Colonic mucosa (tissue), 4 donors: ENCODE data around the gene ACY1. TPM values are rescaled to one million over a fixed set of nuclear protein-coding genes. Genes with fewer than 3 reads are reported as not detected.

Experiments
- DNase-seq: peaks from one replicate; pipeline ENCODE4 v3.0.0-alpha.2; 2020
- H3K27ac ChIP-seq: fragments of 200-600 bp; one replicate; pipeline ENCODE4 v1.8.0; 2021
- H3K27me3 ChIP-seq: fragments of 200-600 bp; one replicate; pipeline ENCODE4 v1.8.0; 2021
- H3K36me3 ChIP-seq: fragments of 200-600 bp; one replicate; pipeline ENCODE4 v1.8.0; 2021
- H3K4me1 ChIP-seq: fragments of 200-600 bp; one replicate; pipeline ENCODE4 v1.8.0; 2021; ENCODE audit warnings: mild to moderate bottlenecking
- H3K4me3 ChIP-seq: fragments of 200-600 bp; one replicate; pipeline ENCODE4 v1.8.0; 2021
- H3K9ac ChIP-seq, 2 donors: one replicate each; pipeline ENCODE4 v1.7.0; 2013; ENCODE audit warnings: control low read depth in 2 of 2, low read depth in 2 of 2, low read length in 2 of 2
- H3K9me3 ChIP-seq: fragments of 200-600 bp; one replicate; pipeline ENCODE4 v1.8.0; 2021
- CTCF ChIP-seq: fragments of 200-600 bp; IDR thresholded peaks from one replicate; pipeline ENCODE4 v1.8.0; 2022; ENCODE audit warnings: antibody characterized with exemption, mild to moderate bottlenecking
- intact Hi-C: fragments of 100-400 bp; cut with DNase I; formaldehyde crosslinking; loops from one replicate; pipeline ENCODE4 v1.14.1; 2022
- total RNA-seq, 2 donors: library from RNA; stranded (reverse); fragmentation: NEBNext Ultra II Directional in 1 of 2; extraction: Animal tissue kit (Norgen Biotek cat#: 25700) in 1 of 2; gene quantifications; one replicate each; pipeline ENCODE4 v1.2.1, GENCODE V29; 2021
- donor health status: healthy.
- donor health status: DM: no; HTN: no; CAD: no.
- donor health status: DM: no; HTN: no; CAD: no.

The ACY1 gene
- total RNA-seq, 2 donors from 2014 or later = 137 to 153 TPM

DNA sequence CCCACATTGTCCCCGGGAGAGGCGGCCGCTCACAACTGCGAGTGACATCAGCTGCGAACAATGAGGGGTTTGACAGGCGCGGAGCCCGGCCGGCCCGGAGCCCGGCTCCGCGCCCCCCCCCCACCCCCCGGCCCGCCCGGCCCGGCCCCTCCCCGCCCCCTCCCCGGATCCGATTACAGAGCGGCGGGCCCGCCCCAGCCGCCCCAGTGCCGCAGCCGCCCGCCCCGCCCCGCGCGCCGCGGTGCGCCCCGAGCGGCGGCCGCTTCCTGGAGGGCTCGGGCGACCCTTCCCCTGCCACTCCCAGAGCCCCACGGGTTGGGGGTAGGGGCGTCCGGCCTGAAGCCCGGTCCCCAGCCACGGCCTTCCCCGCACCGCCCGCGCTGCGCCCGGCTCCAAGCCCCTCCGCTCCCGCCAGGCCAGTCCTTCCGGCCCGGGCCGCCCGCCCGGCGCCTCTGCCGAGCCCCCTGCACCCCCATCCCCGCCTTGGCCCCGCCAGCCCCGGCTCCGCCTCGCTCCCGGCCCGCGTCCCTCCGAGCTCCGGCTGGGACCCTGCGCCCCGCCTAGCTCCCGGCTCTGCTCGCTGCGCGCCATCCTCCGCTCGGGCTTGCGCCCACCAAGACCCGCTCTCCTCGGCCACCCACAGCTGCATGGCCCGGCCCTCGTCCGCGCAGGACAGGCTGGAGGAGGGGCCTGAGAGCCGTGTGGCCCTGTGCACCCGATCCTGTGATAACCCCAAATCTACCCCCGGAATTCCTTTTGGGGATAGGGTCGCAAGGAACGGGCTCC lies 15.8 kb upstream of the ACY1 start, which contains the start of gene PCBP4:
TSS of gene PCBP4 (minus strand) at position 71 of the 786 bp plus-strand sequence. CDS start 6,214 bp downstream, outside the sequence.
- Histone ChIP-seq H3K9ac (peak within 1 kb of the TSS; percentile 81 to 89), H3K4me1 (no peaks in the 10 kb centered on the region), H3K27me3 (no peaks in the 10 kb centered on the region), H3K9me3 (no peaks in the 10 kb centered on the region), H3K36me3 (no peaks in the 10 kb centered on the region), H3K27ac (peak within 1 kb of the TSS; percentile 80), H3K4me3 (peak within 1 kb of the TSS; percentile 60)
- DNase-seq = peak; percentile 64
- no peak for TF ChIP-seq CTCF
- intact Hi-C loops = no loop called here

DNA sequence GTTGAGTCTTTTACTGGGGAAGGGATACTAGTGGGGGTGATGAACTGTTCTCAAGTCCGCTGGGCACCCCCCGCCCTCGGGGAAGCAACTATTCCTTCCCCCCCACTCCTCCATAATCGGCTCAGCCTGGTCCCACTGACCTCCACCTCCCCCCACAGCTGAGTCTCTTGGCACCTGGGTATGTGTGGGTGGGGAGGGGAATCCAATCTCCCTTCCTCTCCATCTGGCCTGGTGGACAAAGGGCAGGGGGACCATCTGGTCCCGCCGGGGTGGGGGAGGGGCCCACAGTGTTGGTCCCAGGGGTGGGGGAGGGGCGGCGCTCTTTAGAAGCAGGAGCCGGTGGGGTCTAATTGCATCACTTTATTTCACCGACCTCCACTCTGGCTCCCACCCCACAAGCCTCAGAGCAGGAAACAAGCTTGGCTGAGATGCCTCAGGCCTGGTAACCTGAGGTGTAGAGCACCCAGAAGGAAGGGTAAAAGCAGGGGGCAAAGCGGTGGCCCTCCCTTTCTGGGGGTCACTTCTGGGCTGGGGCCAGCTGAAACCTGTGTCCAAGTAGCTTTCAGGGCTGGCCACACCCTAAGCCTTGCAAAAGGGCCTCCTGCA lies 15.1 kb upstream of the ACY1 start:
- Histone ChIP-seq H3K9me3 (no peaks in the 10 kb centered on the region), H3K27me3 (no peaks in the 10 kb centered on the region), H3K4me1 (no peaks in the 10 kb centered on the region), H3K9ac (peak overlapping the region; percentile 81 to 89), H3K27ac (peak overlapping the region; percentile 80), H3K36me3 (no peaks in the 10 kb centered on the region), H3K4me3 (peak overlapping the region; percentile 60)
- TF ChIP-seq CTCF = no peak
- intact Hi-C loops = no loop called here
- no peak for DNase-seq

DNA sequence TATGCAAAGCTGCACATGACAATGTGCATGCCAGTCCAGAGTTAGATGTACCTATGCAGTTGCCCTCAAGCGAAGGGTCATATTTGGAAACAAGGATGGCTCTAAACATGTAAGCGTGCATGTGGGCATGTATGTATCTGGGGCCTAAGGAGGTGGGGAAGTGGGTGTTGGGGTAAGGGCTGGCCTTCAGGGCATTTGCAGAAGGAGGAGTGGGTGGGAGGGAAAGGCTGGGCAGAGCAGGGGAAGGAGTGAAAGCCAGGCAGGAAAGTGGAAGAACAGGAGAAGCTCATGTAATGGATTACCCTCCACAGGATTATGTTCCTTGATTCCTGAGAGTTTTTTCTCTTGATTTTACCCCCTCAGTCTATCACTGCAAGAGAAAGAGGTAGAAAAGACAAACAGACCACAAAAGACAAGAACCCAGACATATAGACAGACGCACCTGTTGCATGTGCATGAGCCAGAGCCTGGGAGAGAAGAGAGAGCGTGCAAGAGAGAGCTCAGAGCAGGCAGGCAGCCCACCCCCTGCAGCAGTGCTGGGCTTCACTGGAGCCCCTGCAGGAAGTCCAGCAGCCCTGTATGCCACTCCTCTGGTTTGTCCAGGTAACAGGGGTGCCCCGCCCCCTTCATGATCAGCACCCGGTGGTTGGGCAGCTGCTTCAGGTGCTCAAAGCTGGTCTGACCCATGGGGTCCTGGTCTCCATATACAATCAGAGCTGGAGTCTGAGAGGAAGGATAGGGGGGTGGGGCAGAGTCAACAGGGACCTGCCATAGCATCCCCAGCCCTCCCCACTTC lies 14.3 kb upstream of the ACY1 start:
- Histone ChIP-seq H3K4me3 (no peak overlapping the region), H3K36me3 (no peaks in the 10 kb centered on the region), H3K27ac (no peak overlapping the region), H3K9me3 (no peaks in the 10 kb centered on the region), H3K9ac (peak overlapping the region in 1 of 2 donors; percentile 3), H3K4me1 (no peaks in the 10 kb centered on the region), H3K27me3 (no peaks in the 10 kb centered on the region)
- TF ChIP-seq CTCF = no peak
- intact Hi-C loops = no loop called here
- no peak for DNase-seq

- Histone ChIP-seq H3K36me3 (no peaks in the 10 kb centered on the region), H3K9ac (no peak overlapping the region), H3K27ac (no peak overlapping the region), H3K4me1 (no peaks in the 10 kb centered on the region), H3K4me3 (no peak overlapping the region), H3K27me3 (no peaks in the 10 kb centered on the region), H3K9me3 (no peaks in the 10 kb centered on the region)
- intact Hi-C loops = no loop called here
- no peak for TF ChIP-seq CTCF
- no peak for DNase-seq
Measured at GRCh38 chr3:51969841-51970240, 13.5 kb upstream of the ACY1 start.

DNA sequence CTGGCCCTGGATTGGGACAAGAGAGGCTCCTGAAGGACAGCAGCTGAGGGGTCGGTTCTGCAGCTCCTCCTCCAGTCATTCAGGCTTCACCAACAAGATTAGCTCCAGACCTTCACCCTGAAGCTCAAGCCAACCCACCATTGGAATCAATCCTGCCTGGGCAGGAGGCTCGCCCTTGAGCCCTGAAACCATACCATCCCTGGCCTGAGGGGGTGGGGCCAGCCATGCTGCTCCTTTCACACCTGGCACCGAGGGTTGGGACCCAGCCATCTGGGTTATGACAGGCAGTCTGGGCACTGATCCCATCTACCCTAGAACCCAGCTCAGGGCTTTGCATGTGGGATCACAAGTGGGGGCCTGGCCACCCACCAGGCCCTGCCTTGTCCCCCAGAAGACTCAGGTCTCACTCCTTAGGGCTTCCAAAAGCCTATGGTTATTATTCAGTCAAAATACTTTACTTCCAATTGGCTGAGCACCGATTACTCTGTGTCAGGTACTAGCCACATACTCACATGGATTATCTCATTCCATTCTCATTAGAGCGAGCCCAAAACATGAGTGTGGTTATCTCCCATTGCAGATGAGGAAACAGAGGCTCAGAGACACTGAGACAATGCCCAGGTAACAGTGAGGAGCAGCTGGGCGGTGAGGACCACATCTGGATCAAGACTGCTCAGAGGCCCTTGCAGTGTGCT lies 12.6 kb upstream of the ACY1 start:
- Histone ChIP-seq H3K36me3 (no peaks in the 10 kb centered on the region), H3K9me3 (no peaks in the 10 kb centered on the region), H3K9ac (no peak overlapping the region), H3K4me3 (no peak overlapping the region), H3K4me1 (no peaks in the 10 kb centered on the region), H3K27ac (no peak overlapping the region), H3K27me3 (no peaks in the 10 kb centered on the region)
- intact Hi-C loops = no loop called here
- TF ChIP-seq CTCF = no peak
- DNase-seq = no peak
